ENCODE measurements around the gene ELMOD1.

DNA sequence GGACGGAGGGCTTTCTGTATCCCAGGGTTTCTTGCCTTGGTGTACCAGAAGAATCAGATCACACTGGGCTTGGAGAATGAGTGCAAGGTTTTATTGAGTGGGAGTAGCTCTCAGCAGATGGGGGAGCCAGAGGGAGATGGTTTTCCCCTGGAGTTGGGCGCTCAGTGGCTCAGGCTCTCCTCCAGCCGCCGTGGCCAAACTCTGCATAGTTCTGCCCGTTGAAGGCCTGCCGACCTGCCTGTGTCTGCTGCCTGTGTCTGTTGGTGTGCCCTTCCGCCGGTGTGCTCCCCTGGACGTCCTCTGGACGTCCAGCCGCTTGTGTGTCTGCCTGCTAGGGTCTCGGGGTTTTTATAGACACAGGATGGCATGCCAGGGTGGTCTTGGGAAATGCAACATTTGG, 20.9 kb upstream of the ELMOD1 start:
- TF ChIP-seq, protein P1, sequence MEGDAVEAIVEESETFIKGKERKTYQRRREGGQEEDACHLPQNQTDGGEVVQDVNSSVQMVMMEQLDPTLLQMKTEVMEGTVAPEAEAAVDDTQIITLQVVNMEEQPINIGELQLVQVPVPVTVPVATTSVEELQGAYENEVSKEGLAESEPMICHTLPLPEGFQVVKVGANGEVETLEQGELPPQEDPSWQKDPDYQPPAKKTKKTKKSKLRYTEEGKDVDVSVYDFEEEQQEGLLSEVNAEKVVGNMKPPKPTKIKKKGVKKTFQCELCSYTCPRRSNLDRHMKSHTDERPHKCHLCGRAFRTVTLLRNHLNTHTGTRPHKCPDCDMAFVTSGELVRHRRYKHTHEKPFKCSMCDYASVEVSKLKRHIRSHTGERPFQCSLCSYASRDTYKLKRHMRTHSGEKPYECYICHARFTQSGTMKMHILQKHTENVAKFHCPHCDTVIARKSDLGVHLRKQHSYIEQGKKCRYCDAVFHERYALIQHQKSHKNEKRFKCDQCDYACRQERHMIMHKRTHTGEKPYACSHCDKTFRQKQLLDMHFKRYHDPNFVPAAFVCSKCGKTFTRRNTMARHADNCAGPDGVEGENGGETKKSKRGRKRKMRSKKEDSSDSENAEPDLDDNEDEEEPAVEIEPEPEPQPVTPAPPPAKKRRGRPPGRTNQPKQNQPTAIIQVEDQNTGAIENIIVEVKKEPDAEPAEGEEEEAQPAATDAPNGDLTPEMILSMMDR (IDR thresholded peaks at IDR 0.05 in 8 of 11, conservative IDR thresholded peaks at IDR 0.05 in 3 of 11): no peak
- no peak for TF ChIP-seq POLR2AphosphoS5 (IDR thresholded peaks at IDR 0.05)

All from spleen (tissue), 7 donors.